AG08396 (cell line): ENCODE results near the gene ABCC1.
"Not testable (repeated sequence)": the region's sequence is repeated elsewhere in the genome, so short reads cannot be mapped to it uniquely, and the experiment has no call there.

Experiments used
- DNase-seq: peaks from one replicate; pipeline ENCODE4 v3.0.0; 2012; ENCODE audit warnings: low spot score, mixed read lengths

ABCC1 gene

DNA sequence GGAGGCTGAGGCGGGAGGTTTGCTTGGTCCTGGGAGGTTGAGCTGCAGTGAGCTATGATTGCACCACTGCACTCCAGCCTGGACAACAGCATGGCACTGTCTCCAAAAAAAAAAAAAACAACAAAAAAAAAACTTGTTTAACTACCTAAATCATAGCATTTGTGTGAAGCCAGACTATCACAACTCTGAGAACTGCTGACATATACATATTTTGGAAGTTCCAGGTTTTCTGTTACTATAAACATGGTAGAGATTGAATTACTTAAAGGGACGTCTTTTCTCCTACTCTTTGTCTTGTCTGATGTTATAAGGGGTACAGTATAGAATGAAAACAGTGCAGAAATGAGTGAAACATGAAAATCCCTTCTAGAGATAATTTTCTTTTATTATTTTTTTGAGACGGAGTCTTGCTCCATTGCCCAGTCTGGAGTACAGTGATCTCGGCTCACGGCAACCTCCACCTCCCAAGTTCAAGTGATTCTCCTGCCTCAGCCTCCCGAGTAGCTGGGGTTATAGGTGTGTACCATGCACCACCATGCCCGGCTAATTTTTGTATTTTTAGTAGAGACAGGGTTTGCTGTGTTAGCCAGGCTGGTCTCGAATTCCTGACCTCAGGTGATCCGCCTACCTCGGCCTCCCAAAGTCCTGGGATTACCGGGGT is 18.4 kb downstream of the ABCC1 start:
- DNase-seq: no peak

DNA sequence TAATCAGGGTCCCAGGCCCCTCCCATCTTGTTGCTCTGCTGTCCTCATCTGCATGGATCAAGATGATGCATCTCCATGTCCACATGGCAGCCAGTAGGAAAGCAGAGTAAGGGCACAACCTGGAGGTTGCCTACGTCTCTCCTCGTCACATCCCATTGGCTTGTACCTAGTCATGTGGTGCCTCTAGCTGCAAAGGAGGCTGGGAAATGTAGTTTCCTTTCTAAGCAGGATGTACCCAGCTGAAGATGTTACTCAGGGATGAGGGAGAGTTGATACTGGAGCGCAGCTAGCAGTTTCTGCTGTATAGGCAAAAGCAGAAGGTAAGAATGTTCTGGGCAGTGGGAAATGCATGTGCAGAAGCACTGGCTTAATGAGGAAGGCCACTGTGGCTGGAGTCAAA is 20.8 kb downstream of the ABCC1 start:
- no peak for DNase-seq

DNA sequence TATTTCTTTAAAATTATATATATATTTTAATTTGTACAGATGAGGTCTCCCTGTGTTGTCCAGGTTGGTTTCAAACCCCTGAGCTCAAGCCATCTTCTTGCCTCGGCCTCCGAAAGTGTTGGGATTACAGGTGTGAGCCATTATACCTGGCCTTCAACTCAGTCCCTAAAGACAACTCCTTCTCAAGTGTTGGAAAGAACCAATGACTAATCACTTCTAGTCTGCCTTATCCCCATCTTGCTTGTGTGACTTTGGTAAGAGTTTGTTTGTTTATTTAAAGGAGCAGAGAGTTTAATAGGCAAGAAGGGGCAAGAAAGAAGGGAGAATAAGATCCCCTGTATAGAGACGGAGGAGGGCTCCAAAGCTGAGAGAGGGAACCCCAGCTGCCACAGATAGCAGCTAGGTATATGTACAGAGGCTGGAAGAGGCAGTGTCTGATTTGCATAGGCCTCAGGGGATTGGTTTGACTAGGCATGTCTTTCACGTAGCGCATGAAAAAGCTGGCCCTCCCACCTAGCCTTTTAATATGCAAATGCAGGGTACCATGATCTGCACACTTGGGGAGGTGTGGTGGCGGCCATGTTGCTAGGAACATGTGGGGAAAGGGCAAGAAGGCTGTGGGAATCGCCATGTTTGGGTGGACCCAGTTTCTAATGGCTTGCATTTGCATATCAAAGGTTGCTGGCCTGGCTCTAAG is 21.5 kb downstream of the ABCC1 start:
- no peak for DNase-seq

DNA sequence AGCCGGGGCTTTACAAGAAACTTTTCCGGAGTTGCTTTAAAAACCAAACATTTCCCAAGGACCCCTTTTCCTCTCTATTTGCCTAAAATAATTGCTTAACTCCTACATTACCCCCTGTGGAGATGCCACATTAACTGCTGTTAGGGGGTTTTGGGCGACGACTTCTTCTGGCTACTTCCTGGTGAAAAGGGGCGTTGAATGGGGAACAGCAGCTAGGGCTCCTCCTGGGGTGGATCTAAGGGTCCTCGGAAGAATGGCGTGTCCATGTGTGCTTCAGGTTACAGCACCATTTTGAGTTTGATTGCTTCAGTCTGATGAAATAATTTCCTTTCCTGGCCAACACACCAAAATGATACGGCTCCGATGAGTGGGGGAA is 22.0 kb downstream of the ABCC1 start:
- no peak for DNase-seq

DNA sequence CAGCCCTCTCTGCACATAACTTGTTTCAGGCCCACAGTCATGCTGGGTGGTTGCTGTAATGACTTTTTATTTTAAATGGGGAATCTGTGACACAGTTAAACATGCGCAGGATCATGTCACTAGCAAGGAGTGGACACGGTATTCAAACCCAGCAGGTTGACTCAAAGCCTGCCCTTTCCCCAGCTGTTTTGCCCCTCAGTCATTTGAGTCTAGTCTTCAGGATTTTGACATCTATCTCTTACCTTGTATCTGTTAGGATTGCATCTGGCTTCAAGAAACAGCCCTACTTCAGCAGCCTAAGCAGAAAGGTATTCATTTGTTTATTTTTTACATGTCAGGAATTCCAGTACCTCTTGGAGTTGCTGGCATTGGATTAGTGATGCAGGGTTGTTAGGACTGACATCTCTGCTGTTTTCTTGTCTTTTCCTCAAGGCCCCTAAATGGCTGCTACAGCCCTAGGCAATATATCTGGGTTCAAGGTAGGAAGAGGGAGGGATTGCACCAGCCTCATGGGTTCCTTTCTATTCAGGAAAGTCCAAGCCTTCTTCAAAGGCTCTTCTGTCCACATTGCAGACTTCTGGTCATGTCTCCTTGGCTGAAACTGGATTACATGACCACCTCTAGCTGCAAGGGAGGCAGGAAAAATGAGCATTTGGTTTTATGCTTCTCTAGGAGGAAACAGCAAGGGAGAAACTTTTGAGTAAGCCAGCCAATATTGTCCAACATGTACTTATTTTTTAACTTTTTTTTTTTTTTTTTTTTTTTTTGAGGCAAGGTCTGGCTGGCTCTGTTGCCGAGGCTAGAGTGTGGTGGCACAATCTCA is 22.8 kb downstream of the ABCC1 start:
- no peak for DNase-seq

DNA sequence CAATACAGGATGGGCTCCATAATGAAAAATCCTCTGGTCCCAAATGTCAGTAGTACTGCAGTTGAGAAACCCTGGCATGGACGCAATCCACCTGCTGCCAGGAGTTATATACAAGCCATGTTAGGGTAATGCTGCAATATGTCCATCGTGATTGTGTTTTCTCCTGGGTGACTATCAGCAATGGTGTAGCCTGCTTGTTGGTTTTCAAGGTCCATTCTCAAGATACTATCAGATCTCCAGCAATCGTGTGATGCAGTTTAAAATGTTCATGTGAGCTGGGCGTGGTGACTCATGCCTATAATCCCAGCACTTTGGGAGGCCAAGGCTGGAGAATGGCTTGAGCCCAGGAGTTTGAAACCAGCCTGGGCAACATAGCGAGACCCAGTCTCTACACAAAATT is 24.0 kb downstream of the ABCC1 start:
- DNase-seq: no peak

DNA sequence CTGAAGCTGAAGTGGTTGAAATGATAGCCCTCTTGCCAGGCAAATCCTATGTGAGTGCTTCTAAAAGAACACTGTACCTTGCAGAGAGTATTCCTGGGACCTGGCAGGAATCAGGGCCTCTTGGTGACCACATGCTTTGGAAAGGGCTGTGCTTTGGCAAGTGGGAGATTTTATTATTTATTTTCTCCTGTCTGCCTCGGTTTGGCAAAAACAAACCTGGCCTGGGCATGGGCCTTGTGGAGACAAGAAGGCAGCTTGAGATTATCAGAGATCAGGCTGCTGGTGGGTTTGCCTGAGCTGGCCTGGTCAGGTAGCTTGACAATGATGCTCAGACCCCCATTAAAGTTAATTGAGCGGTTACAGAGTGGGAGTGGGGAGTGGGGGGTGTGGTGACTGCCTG is 24.6 kb downstream of the ABCC1 start:
- DNase-seq: no peak

DNA sequence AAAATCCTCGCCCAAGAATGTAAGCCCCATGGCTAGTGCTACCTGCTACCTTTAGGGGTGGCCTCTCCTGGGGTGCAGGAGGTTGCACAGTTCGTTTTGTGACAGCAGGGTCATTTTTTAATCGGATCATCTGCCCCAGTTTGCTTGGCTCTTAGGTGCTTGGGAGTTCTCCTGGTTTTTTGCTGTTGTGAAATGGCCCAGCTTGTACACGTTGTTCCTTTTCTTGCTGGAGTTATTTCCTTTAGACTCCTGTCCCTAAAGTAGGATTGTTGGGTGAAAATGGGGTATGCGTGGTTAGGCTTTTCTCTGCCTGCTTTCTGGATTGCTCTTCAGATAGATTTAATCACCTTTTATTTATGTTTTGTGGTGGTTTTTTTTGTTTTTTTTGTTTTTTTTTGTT is 25.8 kb downstream of the ABCC1 start:
- DNase-seq: no peak

DNA sequence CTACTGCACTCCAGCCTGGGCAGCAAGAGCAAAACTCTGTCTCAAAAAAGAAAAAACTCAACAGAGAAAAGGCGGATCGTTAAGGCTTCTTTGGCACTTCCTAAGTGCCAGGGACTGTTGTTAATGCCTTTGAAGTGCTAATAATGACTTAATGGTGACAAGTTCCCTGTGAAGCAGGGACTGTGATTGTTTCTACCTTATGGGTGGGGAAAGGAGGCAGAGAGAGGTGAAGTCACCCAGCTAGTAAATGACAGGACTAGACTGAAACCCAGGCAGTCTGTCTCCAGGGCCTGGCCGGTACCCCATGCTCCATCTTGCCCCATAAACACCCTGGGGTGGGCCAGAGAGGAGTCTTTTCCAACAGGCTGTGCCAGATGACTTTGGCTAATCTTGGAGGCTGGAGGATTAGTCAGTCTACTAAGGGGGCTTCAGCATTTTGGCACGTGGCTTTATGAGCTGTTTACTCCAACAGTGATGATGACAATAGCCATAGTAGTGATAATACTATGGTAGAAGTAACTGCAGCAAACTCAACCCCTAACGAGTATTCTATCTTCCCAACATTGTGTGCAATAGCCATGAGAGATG is 26.9 kb downstream of the ABCC1 start:
- DNase-seq: no peak

DNA sequence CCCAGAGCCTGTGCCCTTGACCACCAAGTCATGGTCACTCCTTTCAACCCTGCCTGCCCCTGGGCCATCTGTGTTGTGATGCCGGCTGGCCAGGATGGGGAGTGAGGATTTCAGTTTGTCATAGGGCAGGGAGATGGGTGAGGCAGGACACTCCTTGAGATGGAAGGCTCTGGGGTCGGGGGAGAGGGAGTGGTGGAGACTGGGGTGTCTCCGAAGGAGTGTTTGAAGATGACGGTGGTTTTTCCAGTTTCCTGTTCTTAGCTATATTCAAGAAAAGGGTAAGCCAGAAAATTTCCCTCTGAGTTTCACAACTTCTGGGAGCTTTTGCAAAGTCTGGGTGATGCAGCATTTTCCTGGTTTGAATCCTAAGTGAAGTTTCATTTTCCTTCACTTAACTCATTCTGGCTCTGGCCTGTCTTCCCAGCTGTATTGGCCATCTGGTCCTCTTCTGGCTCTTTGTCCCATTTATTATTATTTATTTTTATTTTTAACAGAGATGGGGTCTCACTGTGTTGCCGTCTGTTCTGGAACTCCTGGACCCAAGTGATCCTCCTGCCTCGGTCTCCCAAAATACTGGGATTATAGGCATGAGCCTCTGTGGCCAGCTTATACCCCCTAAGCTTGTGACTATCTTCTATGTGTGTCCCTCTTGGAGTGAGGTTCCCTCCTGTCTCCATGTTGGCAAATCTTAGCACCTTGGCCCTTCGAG is 27.7 kb downstream of the ABCC1 start:
- peak; percentile 25 for DNase-seq

DNA sequence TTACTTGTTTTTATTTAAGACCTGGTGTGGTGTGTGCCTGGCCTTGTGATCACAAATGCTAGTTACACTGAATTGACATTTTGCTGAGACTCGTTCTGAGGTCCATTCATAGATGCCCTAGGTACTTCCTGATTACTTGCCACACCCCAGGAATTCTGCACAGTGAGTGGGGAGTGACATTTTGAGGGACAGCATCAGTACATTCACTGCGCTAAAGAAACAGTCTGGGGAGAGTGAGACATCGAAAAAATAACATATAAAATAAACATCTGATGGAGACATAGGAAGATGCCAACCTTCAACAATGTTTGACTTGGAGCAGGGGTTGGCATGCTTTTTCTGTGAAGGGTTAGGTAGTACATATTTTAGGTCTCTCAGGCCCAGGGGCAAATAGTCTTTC is 30.4 kb downstream of the ABCC1 start:
- no peak for DNase-seq

DNA sequence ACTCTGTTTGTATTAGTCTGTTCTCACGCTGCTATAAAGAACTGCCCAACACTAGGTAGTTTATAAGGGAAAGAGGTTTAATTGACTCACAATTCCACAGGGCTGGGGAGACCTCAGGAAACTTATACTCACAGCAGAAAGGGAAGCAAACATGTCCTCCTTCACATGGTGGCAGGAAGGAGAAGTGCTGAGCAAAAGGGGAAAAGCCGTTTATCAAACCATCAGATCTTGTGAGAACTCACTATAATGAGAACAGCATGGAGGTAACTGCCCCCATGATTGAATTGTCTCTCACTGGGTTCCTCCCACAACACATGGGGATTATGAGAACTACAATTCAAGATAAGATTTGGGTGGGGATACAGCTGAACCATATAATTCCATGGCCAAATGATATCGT is 30.9 kb downstream of the ABCC1 start:
- no peak for DNase-seq

DNA sequence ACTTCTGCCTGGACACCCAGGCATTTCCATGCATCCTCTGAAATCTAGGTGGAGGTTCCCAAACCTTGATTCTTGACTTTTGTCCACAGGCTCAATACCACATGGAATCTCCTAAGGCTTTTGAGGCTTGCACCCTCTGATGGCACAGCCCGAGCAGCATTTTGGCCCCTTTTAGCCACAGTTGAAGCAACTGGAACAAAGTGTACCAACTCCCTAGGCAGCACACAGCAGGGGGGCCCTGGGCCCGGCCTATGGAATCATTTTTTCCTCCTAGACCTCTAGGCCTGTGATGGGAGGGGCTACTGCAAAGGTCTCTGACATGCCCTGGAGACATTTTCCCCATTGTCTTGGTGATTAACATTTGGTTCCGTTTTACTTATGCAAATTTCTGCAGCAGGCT is 32.0 kb downstream of the ABCC1 start:
- no peak for DNase-seq

DNA sequence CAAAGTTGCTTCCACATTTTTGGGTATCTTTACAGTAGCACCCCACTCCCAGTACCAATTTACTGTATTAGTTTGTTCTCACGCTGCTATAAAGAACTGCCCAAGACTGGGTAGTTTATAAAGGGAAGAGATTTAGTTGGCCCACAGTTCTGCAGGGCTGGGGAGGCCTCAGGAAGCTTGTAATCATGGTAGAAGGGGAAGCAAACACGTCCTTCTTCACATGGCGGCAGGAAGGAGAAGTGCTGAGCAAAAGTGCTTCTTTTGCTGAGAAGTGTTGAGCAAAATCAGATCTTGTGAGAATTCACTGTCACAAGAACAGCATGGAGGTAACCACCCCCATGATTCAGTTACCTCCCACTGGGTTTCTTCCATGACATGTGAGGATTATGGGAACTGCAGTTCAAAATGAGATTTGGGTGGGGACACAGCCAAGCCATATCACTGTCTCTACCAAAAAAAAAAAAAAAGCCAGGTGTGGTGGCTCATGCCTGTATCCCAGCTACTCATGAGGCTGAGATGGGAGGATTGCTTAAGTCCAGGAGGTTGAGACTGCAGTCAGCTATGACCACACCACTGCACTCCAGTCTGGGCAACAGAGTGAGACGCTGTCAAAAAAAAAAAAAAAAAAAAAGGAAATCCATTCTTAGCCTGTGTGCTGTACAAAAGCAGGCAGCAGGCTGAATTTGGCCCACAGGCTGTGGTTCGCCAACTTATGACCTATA is 32.9 kb downstream of the ABCC1 start:
- not testable (repeated sequence) for DNase-seq

DNA sequence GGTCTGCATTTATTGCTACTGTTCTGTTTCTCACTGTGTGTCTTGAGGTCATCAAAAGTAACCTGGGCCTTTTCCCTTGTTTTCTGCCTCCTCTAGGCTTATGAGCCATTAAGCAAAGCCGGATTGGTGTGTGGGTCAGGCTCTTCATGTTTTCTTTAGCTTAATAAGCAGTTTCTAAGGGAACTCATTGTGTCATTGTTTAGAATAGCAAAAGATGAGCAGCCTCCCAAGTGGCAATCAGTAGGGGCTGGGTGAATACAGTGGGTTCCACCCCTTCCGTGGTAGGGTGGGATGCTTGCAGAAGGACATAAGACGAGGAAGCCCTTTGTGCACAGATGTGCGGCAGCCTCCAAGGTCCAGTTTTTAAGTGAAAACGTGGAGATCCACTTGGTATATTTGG is 34.5 kb downstream of the ABCC1 start:
- no peak for DNase-seq

DNA sequence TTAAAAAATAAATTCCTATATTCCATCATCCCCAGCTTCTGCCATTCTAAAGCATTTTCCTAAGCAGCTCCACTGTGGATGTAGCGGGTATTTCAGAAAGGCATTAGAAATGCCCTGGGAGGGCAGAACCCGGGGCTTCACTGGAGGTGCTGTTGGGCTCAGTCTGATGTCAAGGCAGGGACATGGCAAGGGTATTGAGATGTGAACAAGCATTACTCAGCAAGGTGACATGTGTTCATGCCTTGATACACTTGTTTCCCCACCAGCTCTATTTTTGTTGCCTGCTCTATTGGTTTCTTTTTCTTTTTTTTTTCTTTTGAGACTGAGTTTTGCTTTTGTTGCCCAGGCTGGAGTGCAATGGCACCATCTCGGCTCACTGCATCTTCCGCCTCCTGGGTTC is 35.7 kb downstream of the ABCC1 start:
- no peak for DNase-seq

DNA sequence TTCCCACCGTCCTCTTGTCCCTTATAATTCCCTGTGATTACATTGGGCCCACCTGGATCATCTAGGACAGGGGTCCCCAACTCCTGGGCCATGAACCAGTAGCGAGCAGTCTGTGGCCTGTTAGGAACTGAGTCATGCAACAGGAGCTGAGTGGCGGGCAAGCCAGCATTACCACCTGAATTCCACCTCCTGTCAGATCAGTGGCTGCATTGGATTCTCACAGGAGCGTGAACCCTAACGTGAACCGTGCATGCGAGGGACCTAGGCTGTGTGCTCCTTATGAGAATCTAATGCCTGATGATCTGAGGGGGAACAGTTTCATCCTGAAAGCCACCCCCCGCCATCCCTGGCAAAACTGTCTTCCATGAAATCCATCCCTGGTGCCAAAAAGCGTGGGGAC is 36.8 kb downstream of the ABCC1 start:
- no peak for DNase-seq

DNA sequence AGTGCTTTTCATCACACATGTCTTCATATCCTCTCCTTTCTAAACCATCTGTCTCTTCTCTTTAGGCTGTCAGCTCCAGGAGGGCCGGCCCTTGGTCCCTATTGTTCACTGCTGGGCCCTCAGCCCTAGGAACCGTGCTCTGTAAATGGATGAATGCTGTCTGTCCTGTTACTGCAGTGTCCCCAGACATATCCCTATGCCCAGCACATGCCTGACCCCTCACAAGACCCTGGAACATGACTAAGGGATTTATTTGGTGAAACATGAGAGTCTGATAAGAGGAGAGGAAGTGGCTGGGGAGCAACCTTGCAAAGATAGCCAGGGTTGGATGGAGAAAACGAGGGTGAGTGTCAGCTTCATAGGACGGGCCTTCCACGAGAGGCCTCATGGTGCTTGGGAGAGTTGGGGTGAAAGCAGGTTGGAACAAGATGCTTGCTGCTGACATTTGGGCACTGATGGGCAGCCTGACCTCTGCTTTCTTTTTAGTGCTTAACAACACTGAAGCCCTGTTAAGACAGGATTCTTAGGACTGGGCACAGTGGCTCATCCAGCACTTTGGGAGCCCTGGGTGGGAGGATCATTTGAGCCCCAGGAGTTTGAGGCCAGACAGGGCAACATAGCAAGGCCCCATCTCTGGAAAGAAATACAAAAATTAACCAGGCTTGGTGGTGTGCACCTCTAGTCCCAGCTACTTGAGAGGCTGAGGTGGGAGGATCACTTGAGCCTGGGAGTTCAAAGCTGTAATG is 39.0 kb downstream of the ABCC1 start:
- no peak for DNase-seq

DNA sequence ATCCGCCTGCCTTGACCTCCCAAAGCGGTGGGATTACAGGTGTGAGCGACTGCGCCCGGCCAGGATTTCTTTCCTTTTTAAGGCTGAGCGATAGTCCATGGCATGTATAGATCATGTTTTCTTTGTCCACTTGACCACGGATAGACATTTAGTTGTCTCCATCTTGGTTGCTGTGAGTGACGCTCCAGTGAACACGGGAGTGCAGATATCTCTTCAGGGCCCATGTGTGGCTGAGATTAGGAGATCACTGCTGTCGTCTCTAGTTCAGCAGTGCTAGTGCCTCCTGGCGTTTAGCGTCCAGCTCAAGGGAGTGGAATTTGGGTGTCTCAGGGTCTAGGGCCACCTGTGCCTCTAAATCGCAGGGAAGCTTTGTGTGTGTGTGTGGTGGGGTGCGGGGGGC is 41.5 kb downstream of the ABCC1 start:
- no peak for DNase-seq

DNA sequence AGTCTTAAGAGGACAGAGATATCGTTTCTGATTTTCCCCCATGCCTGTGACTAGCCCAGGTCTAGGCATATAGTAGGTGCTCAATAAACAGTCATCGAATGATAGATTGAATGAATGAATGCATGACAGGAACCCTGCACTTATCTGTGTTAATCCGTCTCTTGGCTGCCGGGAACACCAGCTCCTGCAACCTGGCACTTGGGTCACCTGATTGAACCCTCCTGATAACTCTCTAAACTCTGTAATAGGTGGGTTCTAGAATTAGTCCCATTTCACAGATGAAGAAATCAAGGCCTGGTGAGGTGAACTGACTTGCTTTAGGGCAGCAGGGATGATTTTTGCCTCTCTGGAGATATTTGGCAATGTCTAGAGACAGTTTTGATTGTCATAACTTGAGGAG is 43.7 kb downstream of the ABCC1 start:
- no peak for DNase-seq

DNA sequence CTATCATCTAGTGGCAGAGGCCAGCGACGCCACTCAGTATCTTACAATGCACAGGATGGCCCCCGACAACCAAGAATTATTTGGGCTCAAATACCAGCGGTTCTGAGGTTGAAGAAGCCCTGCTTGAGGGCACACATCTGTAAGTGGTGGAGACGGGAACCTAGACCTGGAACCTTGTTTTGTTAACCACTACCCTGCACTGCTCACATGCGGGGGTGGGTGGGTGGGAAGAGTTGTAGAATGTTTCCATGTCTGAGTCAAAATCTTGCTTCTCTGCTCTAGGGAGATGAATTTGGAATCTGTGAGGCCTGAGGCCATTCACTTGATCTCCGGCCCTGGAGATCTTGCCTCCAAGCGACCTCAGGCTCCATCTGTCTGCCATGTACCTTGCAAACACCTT is 44.1 kb downstream of the ABCC1 start:
- DNase-seq: no peak
